Measurements from ENCODE around the gene MAP3K3. TPM values are rescaled to one million over a fixed set of nuclear protein-coding genes. Genes with fewer than 3 reads are reported as not detected.

MAP3K3 gene
- polyA plus RNA-seq, 4 donors = 8.1 to 17.1 (median 11.1) TPM

DNA sequence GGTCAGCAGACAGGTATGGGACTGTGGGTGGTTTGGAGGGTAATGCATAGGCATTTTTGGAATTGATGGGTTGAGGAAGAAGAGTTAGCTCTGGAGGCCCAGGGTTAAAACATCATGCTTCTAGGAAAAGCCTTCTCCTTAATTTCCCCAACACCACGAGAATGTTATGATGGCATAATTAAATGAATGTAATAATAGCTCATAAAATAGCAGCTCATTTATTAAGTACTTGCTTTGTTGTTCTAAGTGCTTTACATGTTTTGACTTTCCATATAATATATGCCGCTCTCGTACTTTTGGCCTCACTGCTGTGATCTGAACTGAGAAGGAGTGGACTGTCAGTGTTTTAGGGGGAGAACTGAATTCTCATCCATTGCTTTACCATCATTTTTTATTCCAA is 63.4 kb downstream of the MAP3K3 start:
- FAIRE-seq (no peak), DNase-seq (no peak)
- Histone ChIP-seq H3K27ac (ENCODE audit: low read depth in 1 of 3, low read length in 2 of 3) (no peak overlapping the region), H3K4me1 (ENCODE audit: control insufficient read depth in 3 of 3, insufficient read depth in 2 of 3, low read depth in 1 of 3, low read length in 2 of 3) (no peaks in the 10 kb centered on the region), H3K27me3 (ENCODE audit: control insufficient read depth in 3 of 3, insufficient read depth in 3 of 3, low read length in 3 of 3) (no peaks in the 10 kb centered on the region), H3K9me3 (ENCODE audit: control insufficient read depth in 2 of 2, insufficient read depth in 1 of 2, low read depth in 1 of 2, low read length in 1 of 2) (no peaks in the 10 kb centered on the region), H3K4me3 (ENCODE audit: low read depth in 1 of 3, low read length in 3 of 3) (no peak overlapping the region), H3K36me3 (ENCODE audit: control insufficient read depth in 3 of 3, insufficient read depth in 2 of 3, low read depth in 1 of 3, low read length in 3 of 3) (peaks cover 10 to 50% (median 12%) of the 10 kb centered on the region in 3 donors)
- WGBS, 3 donors = 90 to 96% (median 94%) methylated on average over 3 of the region's 3 CpGs

DNA sequence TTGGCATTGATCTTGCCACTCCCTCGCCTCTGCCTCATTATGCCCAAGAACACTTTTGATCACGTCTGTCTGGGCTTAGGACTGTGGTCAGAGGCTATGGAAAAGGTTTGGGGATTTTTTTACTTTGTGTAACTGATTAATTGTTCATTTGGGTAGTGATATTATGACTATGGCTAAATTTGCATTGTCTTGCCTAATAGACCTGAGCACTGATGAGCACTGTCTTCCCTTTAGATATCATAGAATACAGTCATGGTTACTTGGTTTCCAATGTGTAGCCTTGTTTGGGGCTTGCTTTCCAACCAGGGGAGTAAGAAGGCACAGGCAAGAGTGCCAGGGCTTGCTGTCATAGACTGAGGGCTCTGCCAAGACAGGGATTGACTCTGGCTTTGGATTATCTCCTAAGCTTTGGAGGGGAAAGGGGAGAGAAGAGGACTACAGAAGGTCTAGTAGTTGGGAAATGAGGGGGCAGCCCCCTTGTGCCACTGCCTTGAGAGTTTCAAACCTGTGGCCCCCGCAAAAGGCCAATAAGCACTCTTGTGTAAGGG is 64.0 kb downstream of the MAP3K3 start:
- Histone ChIP-seq H3K36me3 (ENCODE audit: control insufficient read depth in 3 of 3, insufficient read depth in 2 of 3, low read depth in 1 of 3, low read length in 3 of 3) (peaks cover 12 to 56% (median 16%) of the 10 kb centered on the region in 3 donors), H3K4me1 (ENCODE audit: control insufficient read depth in 3 of 3, insufficient read depth in 2 of 3, low read depth in 1 of 3, low read length in 2 of 3) (no peaks in the 10 kb centered on the region), H3K9me3 (ENCODE audit: control insufficient read depth in 2 of 2, insufficient read depth in 1 of 2, low read depth in 1 of 2, low read length in 1 of 2) (no peaks in the 10 kb centered on the region), H3K27me3 (ENCODE audit: control insufficient read depth in 3 of 3, insufficient read depth in 3 of 3, low read length in 3 of 3) (no peaks in the 10 kb centered on the region), H3K27ac (ENCODE audit: low read depth in 1 of 3, low read length in 2 of 3) (no peak overlapping the region), H3K4me3 (ENCODE audit: low read depth in 1 of 3, low read length in 3 of 3) (no peak overlapping the region)
- 90 to 96% (median 91%) methylated on average over 3 of the region's 3 CpGs for WGBS, 3 donors
- DNase-seq (no peak), FAIRE-seq (no peak)

- DNase-seq = no peak
- Histone ChIP-seq H3K4me1 (ENCODE audit: control insufficient read depth in 3 of 3, insufficient read depth in 2 of 3, low read depth in 1 of 3, low read length in 2 of 3) (no peaks in the 10 kb centered on the region), H3K27me3 (ENCODE audit: control insufficient read depth in 3 of 3, insufficient read depth in 3 of 3, low read length in 3 of 3) (no peaks in the 10 kb centered on the region), H3K9me3 (ENCODE audit: control insufficient read depth in 2 of 2, insufficient read depth in 1 of 2, low read depth in 1 of 2, low read length in 1 of 2) (no peaks in the 10 kb centered on the region), H3K4me3 (ENCODE audit: low read depth in 1 of 3, low read length in 3 of 3) (no peak overlapping the region), H3K36me3 (ENCODE audit: control insufficient read depth in 3 of 3, insufficient read depth in 2 of 3, low read depth in 1 of 3, low read length in 3 of 3) (peaks cover 10 to 64% (median 14%) of the 10 kb centered on the region in 3 donors), H3K27ac (ENCODE audit: low read depth in 1 of 3, low read length in 2 of 3) (no peak overlapping the region)
- 65 to 75% (median 67%) methylated on average over 12 of the region's 12 CpGs for WGBS, 3 donors
- FAIRE-seq = no peak
Measured at GRCh38 chr17:63688396-63689020, 66.3 kb downstream of the MAP3K3 start.

- FAIRE-seq = no peak
- peaks cover 15 to 70% (median 17%) of the 10 kb centered on the region in 3 donors for H3K36me3 ChIP-seq (ENCODE audit: control insufficient read depth in 3 of 3, insufficient read depth in 2 of 3, low read depth in 1 of 3, low read length in 3 of 3)
Measured at GRCh38 chr17:63689479-63689878, 67.3 kb downstream of the MAP3K3 start.

DNA sequence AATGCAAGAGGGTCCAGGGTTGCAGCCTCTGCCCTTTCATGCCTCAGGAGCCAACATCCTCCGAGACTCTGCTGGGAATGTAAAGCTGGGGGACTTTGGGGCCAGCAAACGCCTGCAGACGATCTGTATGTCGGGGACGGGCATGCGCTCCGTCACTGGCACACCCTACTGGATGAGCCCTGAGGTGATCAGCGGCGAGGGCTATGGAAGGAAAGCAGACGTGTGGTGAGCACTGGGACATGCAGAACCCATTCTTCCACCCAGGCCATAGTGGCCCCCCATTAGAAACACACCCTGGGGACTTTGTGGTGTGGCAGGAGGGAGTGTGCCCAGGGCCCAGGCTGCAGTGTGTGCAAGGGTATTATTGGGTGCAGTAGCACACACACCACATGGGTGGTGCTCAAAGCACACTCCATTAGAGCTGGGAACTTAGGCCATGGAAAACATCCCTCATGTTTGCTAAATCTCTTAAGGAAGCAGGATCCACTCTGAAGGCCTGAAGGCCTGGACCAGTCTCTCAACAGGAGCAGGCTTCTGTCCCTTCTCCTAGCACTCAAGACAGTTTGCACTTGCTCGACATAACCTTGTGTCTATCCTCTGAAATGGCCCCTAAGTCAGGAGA is 70.1 kb downstream of the MAP3K3 start:
- no peaks in the 10 kb centered on the region for H3K27me3 ChIP-seq (ENCODE audit: control insufficient read depth in 3 of 3, insufficient read depth in 3 of 3, low read length in 3 of 3)
- H3K36me3 ChIP-seq (ENCODE audit: control insufficient read depth in 3 of 3, insufficient read depth in 2 of 3, low read depth in 1 of 3, low read length in 3 of 3) = peaks cover 15 to 77% (median 15%) of the 10 kb centered on the region in 3 donors
- no peaks in the 10 kb centered on the region for H3K9me3 ChIP-seq (ENCODE audit: control insufficient read depth in 2 of 2, insufficient read depth in 1 of 2, low read depth in 1 of 2, low read length in 1 of 2)
- no peaks in the 10 kb centered on the region for H3K4me1 ChIP-seq (ENCODE audit: control insufficient read depth in 3 of 3, insufficient read depth in 2 of 3, low read depth in 1 of 3, low read length in 2 of 3)
- H3K4me3 ChIP-seq (ENCODE audit: low read depth in 1 of 3, low read length in 3 of 3) = no peak overlapping the region
- FAIRE-seq = no peak
- no peak overlapping the region for H3K27ac ChIP-seq (ENCODE audit: low read depth in 1 of 3, low read length in 2 of 3)
- WGBS, 3 donors = 95% methylated on average over 11 of the region's 11 CpGs
- DNase-seq = no peak

More at GRCh38 chr17:63689479-63689878, 67.3 kb downstream of the MAP3K3 start:
- no peaks in the 10 kb centered on the region for H3K4me1 ChIP-seq (ENCODE audit: control insufficient read depth in 3 of 3, insufficient read depth in 2 of 3, low read depth in 1 of 3, low read length in 2 of 3)
- H3K9me3 ChIP-seq (ENCODE audit: control insufficient read depth in 2 of 2, insufficient read depth in 1 of 2, low read depth in 1 of 2, low read length in 1 of 2) = no peaks in the 10 kb centered on the region
- DNase-seq = no peak
- WGBS, 3 donors = 96 to 98% (median 97%) methylated on average over 14 of the region's 14 CpGs
- no peak overlapping the region for H3K27ac ChIP-seq (ENCODE audit: low read depth in 1 of 3, low read length in 2 of 3)
- no peak overlapping the region for H3K4me3 ChIP-seq (ENCODE audit: low read depth in 1 of 3, low read length in 3 of 3)
- H3K27me3 ChIP-seq (ENCODE audit: control insufficient read depth in 3 of 3, insufficient read depth in 3 of 3, low read length in 3 of 3) = no peaks in the 10 kb centered on the region

DNA sequence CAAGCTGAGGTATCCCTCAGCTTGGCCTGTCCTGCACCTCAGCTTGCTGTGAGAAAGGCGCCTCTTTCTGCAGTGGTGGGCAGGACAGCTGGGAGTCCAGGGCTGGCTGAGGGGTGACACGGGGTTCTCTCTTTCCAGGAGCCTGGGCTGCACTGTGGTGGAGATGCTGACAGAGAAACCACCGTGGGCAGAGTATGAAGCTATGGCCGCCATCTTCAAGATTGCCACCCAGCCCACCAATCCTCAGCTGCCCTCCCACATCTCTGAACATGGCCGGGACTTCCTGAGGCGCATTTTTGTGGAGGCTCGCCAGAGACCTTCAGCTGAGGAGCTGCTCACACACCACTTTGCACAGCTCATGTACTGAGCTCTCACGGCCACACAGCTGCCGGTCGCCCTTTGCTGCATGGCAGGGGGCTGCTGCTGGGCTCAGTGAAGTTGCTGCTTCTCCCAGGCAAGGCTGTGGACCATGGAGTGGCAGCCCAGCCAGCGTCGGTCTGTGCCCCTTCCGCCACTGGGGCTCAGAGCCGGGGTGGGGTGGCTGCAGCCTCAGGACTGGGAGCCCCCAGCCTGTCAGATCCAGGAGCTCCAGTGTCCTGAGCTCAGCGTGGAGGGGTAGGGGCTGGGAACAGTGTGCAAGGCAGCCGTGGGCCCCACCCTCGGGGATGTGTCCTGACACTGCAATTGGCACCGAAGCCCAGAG is 71.3 kb downstream of the MAP3K3 start:
- Histone ChIP-seq H3K27me3 (ENCODE audit: control insufficient read depth in 3 of 3, insufficient read depth in 3 of 3, low read length in 3 of 3) (no peaks in the 10 kb centered on the region), H3K4me1 (ENCODE audit: control insufficient read depth in 3 of 3, insufficient read depth in 2 of 3, low read depth in 1 of 3, low read length in 2 of 3) (no peaks in the 10 kb centered on the region), H3K9me3 (ENCODE audit: control insufficient read depth in 2 of 2, insufficient read depth in 1 of 2, low read depth in 1 of 2, low read length in 1 of 2) (no peaks in the 10 kb centered on the region), H3K27ac (ENCODE audit: low read depth in 1 of 3, low read length in 2 of 3) (no peak overlapping the region), H3K4me3 (ENCODE audit: low read depth in 1 of 3, low read length in 3 of 3) (no peak overlapping the region), H3K36me3 (ENCODE audit: control insufficient read depth in 3 of 3, insufficient read depth in 2 of 3, low read depth in 1 of 3, low read length in 3 of 3) (peaks cover 12 to 74% (median 15%) of the 10 kb centered on the region in 3 donors)
- DNase-seq (no peak), FAIRE-seq (no peak)
- 88 to 96% (median 90%) methylated on average over 16 to 18 of the region's 18 CpGs for WGBS, 3 donors

- Histone ChIP-seq H3K4me1 (ENCODE audit: control insufficient read depth in 3 of 3, insufficient read depth in 2 of 3, low read depth in 1 of 3, low read length in 2 of 3) (no peaks in the 10 kb centered on the region), H3K27ac (ENCODE audit: low read depth in 1 of 3, low read length in 2 of 3) (no peak overlapping the region), H3K9me3 (ENCODE audit: control insufficient read depth in 2 of 2, insufficient read depth in 1 of 2, low read depth in 1 of 2, low read length in 1 of 2) (no peaks in the 10 kb centered on the region), H3K27me3 (ENCODE audit: control insufficient read depth in 3 of 3, insufficient read depth in 3 of 3, low read length in 3 of 3) (peaks cover 0 to 7% (median 0%) of the 10 kb centered on the region in 3 donors), H3K4me3 (ENCODE audit: low read depth in 1 of 3, low read length in 3 of 3) (no peak overlapping the region), H3K36me3 (ENCODE audit: control insufficient read depth in 3 of 3, insufficient read depth in 2 of 3, low read depth in 1 of 3, low read length in 3 of 3) (peaks cover 12 to 66% (median 13%) of the 10 kb centered on the region in 3 donors)
- FAIRE-seq (no peak), DNase-seq (no peak)
- 81 to 92% (median 91%) methylated on average over 12 of the region's 12 CpGs for WGBS, 3 donors
Measured at GRCh38 chr17:63694229-63694949, 72.2 kb downstream of the MAP3K3 start.
